ENCODE results near the gene FRAS1.

DNA sequence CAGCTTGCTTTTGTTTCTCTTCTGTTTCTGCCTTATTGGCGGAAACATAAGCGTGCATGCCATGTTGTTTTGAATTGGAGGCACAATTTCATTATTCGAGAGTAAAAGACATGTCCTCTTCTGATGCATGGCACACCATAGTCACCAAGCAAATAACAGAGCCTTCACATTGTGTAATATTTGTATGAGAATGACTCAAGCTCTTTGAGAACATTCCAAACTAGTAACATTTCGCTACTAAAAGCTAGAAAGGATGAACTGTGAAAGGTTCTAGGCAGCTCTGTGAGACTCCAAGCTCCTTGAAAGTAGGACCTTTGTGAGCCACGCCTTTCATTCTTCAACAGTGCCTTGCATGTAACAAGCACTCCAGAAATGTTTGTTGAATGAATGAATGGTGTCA, 485.2 kb downstream of the FRAS1 start:
- TF ChIP-seq, protein P1, sequence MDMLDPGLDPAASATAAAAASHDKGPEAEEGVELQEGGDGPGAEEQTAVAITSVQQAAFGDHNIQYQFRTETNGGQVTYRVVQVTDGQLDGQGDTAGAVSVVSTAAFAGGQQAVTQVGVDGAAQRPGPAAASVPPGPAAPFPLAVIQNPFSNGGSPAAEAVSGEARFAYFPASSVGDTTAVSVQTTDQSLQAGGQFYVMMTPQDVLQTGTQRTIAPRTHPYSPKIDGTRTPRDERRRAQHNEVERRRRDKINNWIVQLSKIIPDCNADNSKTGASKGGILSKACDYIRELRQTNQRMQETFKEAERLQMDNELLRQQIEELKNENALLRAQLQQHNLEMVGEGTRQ (IDR thresholded peaks at IDR 0.05; ENCODE audit: low read length): no peak
- TF ChIP-seq SIN3A (conservative IDR thresholded peaks at IDR 0.05 in 1 of 2, IDR thresholded peaks at IDR 0.05 in 1 of 2; ENCODE audit: low read depth in 1 of 2, low read length in 2 of 2): no peak
- TF ChIP-seq, protein P2, sequence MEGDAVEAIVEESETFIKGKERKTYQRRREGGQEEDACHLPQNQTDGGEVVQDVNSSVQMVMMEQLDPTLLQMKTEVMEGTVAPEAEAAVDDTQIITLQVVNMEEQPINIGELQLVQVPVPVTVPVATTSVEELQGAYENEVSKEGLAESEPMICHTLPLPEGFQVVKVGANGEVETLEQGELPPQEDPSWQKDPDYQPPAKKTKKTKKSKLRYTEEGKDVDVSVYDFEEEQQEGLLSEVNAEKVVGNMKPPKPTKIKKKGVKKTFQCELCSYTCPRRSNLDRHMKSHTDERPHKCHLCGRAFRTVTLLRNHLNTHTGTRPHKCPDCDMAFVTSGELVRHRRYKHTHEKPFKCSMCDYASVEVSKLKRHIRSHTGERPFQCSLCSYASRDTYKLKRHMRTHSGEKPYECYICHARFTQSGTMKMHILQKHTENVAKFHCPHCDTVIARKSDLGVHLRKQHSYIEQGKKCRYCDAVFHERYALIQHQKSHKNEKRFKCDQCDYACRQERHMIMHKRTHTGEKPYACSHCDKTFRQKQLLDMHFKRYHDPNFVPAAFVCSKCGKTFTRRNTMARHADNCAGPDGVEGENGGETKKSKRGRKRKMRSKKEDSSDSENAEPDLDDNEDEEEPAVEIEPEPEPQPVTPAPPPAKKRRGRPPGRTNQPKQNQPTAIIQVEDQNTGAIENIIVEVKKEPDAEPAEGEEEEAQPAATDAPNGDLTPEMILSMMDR (IDR thresholded peaks at IDR 0.05; ENCODE audit: control extremely low read depth in 1 of 3, insufficient read depth in 1 of 3, low read depth in 1 of 3, low read length in 3 of 3): no peak
- TF ChIP-seq MAFK (IDR thresholded peaks at IDR 0.05; ENCODE audit: low read depth, low read length): no peak
- TF ChIP-seq TEAD4 (IDR thresholded peaks at IDR 0.05; ENCODE audit: low read depth, low read length): no peak
- TF ChIP-seq, protein P3, sequence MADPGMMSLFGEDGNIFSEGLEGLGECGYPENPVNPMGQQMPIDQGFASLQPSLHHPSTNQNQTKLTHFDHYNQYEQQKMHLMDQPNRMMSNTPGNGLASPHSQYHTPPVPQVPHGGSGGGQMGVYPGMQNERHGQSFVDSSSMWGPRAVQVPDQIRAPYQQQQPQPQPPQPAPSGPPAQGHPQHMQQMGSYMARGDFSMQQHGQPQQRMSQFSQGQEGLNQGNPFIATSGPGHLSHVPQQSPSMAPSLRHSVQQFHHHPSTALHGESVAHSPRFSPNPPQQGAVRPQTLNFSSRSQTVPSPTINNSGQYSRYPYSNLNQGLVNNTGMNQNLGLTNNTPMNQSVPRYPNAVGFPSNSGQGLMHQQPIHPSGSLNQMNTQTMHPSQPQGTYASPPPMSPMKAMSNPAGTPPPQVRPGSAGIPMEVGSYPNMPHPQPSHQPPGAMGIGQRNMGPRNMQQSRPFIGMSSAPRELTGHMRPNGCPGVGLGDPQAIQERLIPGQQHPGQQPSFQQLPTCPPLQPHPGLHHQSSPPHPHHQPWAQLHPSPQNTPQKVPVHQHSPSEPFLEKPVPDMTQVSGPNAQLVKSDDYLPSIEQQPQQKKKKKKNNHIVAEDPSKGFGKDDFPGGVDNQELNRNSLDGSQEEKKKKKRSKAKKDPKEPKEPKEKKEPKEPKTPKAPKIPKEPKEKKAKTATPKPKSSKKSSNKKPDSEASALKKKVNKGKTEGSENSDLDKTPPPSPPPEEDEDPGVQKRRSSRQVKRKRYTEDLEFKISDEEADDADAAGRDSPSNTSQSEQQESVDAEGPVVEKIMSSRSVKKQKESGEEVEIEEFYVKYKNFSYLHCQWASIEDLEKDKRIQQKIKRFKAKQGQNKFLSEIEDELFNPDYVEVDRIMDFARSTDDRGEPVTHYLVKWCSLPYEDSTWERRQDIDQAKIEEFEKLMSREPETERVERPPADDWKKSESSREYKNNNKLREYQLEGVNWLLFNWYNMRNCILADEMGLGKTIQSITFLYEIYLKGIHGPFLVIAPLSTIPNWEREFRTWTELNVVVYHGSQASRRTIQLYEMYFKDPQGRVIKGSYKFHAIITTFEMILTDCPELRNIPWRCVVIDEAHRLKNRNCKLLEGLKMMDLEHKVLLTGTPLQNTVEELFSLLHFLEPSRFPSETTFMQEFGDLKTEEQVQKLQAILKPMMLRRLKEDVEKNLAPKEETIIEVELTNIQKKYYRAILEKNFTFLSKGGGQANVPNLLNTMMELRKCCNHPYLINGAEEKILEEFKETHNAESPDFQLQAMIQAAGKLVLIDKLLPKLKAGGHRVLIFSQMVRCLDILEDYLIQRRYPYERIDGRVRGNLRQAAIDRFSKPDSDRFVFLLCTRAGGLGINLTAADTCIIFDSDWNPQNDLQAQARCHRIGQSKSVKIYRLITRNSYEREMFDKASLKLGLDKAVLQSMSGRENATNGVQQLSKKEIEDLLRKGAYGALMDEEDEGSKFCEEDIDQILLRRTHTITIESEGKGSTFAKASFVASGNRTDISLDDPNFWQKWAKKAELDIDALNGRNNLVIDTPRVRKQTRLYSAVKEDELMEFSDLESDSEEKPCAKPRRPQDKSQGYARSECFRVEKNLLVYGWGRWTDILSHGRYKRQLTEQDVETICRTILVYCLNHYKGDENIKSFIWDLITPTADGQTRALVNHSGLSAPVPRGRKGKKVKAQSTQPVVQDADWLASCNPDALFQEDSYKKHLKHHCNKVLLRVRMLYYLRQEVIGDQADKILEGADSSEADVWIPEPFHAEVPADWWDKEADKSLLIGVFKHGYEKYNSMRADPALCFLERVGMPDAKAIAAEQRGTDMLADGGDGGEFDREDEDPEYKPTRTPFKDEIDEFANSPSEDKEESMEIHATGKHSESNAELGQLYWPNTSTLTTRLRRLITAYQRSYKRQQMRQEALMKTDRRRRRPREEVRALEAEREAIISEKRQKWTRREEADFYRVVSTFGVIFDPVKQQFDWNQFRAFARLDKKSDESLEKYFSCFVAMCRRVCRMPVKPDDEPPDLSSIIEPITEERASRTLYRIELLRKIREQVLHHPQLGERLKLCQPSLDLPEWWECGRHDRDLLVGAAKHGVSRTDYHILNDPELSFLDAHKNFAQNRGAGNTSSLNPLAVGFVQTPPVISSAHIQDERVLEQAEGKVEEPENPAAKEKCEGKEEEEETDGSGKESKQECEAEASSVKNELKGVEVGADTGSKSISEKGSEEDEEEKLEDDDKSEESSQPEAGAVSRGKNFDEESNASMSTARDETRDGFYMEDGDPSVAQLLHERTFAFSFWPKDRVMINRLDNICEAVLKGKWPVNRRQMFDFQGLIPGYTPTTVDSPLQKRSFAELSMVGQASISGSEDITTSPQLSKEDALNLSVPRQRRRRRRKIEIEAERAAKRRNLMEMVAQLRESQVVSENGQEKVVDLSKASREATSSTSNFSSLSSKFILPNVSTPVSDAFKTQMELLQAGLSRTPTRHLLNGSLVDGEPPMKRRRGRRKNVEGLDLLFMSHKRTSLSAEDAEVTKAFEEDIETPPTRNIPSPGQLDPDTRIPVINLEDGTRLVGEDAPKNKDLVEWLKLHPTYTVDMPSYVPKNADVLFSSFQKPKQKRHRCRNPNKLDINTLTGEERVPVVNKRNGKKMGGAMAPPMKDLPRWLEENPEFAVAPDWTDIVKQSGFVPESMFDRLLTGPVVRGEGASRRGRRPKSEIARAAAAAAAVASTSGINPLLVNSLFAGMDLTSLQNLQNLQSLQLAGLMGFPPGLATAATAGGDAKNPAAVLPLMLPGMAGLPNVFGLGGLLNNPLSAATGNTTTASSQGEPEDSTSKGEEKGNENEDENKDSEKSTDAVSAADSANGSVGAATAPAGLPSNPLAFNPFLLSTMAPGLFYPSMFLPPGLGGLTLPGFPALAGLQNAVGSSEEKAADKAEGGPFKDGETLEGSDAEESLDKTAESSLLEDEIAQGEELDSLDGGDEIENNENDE (IDR thresholded peaks at IDR 0.05; ENCODE audit: insufficient replicate concordance, low read length): no peak
- no peak for TF ChIP-seq HDAC6 (IDR thresholded peaks at IDR 0.05; ENCODE audit: low read depth, low read length)
- TF ChIP-seq PHF8 (conservative IDR thresholded peaks at IDR 0.05; ENCODE audit: low read depth, low read length): no peak
- TF ChIP-seq TCF12 (IDR thresholded peaks at IDR 0.05; ENCODE audit: low read depth, low read length): no peak
- no peak for TF ChIP-seq MAX (IDR thresholded peaks at IDR 0.05)
- no peak for TF ChIP-seq EZH2 (IDR thresholded peaks at IDR 0.05; ENCODE audit: low read depth, low read length, severe bottlenecking)

All from H1 (cell line).